Loucy (cell line): ENCODE data around the gene AIG1.

Source experiments
- H2AFZ ChIP-seq: fragments of 200-600 bp; sonication (generic); 2 replicates; pipeline ENCODE4 v1.6.0; 2016; ENCODE audit warnings: antibody characterized with exemption, mild to moderate bottlenecking, low read length, moderate library complexity
- H3F3A ChIP-seq: fragments of 200-600 bp; 2 replicates; pipeline ENCODE4 v1.6.0; 2016; ENCODE audit warnings: antibody characterized with exemption, low read depth, mild to moderate bottlenecking
- H3K27me3 ChIP-seq: fragments of 200-600 bp; sonication (generic); 2 replicates; pipeline ENCODE4 v1.6.1; 2014; ENCODE audit warnings: low read length, mild to moderate bottlenecking; ENCODE audit not compliant: insufficient read depth, poor library complexity, severe bottlenecking
- H3K36me3 ChIP-seq: fragments of 200-600 bp; sonication (generic); 2 replicates; pipeline ENCODE4 v1.6.1; 2016; ENCODE audit warnings: low read length; ENCODE audit not compliant: insufficient read depth
- H3K4me1 ChIP-seq: fragments of 200-600 bp; sonication (generic); 2 replicates; pipeline ENCODE4 v1.5.1; 2014; ENCODE audit warnings: low read length, mild to moderate bottlenecking; ENCODE audit not compliant: insufficient read depth, poor library complexity, severe bottlenecking
- H3K4me2 ChIP-seq: fragments of 200-600 bp; sonication (generic); 2 replicates; pipeline ENCODE4 v1.6.0; 2014; ENCODE audit warnings: antibody characterized with exemption, low read length, low read depth, mild to moderate bottlenecking; ENCODE audit not compliant: poor library complexity, severe bottlenecking
- H3K4me3 ChIP-seq: fragments of 200-600 bp; sonication (generic); 2 replicates; pipeline ENCODE4 v1.5.1; 2014; ENCODE audit warnings: low read length, mild to moderate bottlenecking, mixed read lengths; ENCODE audit not compliant: poor library complexity, severe bottlenecking
- H3K79me2 ChIP-seq: fragments of 200-600 bp; sonication (generic); 2 replicates; pipeline ENCODE4 v1.6.1; 2014; ENCODE audit warnings: low read length; ENCODE audit not compliant: insufficient read depth
- H3K9ac ChIP-seq: fragments of 200-600 bp; sonication (generic); 2 replicates; pipeline ENCODE4 v1.6.0; 2014; ENCODE audit warnings: mild to moderate bottlenecking, low read depth, low read length, moderate library complexity; ENCODE audit not compliant: poor library complexity, severe bottlenecking
- H3K9me2 ChIP-seq: fragments of 200-600 bp; sonication (generic); replicated peaks from 2 replicates; pipeline ENCODE4 v1.6.1; 2016; ENCODE audit warnings: low read depth, low read length, mixed read lengths
- H3K9me3 ChIP-seq: fragments of 200-600 bp; sonication (generic); 2 replicates; pipeline ENCODE4 v1.6.1; 2014; ENCODE audit warnings: mild to moderate bottlenecking, antibody characterized with exemption, low read length, low read depth; ENCODE audit not compliant: insufficient read depth
- H4K20me1 ChIP-seq: fragments of 200-600 bp; sonication (generic); 2 replicates; pipeline ENCODE4 v1.6.0; 2014; ENCODE audit warnings: antibody characterized with exemption, low read length, mild to moderate bottlenecking; ENCODE audit not compliant: insufficient read depth, poor library complexity, severe bottlenecking
- EZH2phosphoT487 ChIP-seq: fragments of 200-600 bp; IDR thresholded peaks from 2 replicates; pipeline ENCODE4 v1.6.1; 2018; ENCODE audit warnings: antibody characterized with exemption, mild to moderate bottlenecking, moderate library complexity, borderline replicate concordance
- TF ChIP-seq, protein P1 (sequence below): fragments of 200-600 bp; sonication (generic); conservative IDR thresholded peaks from 2 replicates; pipeline ENCODE4 v1.5.1; 2014; ENCODE audit warnings: mild to moderate bottlenecking, antibody characterized with exemption, low read length

Gene AIG1

DNA sequence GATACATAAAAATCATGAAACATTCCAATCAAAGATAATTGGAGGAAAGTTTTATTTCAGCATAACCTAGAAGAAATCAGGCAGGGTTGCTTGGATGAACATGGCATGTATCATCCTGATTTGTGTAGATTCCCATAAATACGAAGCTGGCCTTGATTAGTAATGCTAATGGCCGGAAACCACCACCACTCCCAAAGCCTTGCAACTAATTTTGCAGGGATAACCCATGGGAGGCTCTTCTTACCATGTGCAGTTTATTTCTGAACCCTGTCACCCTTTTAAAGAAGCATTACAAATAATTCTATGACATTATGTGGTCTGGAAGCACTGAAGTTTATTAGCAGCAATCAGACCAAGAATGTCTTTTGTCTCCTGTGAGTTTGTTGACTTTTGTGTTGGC is 80.8 kb downstream of the AIG1 start:
- Histone ChIP-seq H4K20me1 (no peaks in the 10 kb centered on the region), H2AFZ (no peak overlapping the region), H3K9me2 (no peaks in the 10 kb centered on the region), H3K9me3 (no peaks in the 10 kb centered on the region), H3K79me2 (no peaks in the 10 kb centered on the region), H3K4me2 (no peak overlapping the region), H3K36me3 (no peaks in the 10 kb centered on the region), H3K4me3 (no peak overlapping the region), H3K4me1 (peaks cover 17% of the 10 kb centered on the region), H3K9ac (no peak overlapping the region), H3F3A (no peaks in the 10 kb centered on the region), H3K27me3 (no peaks in the 10 kb centered on the region)
- TF ChIP-seq, protein P1, sequence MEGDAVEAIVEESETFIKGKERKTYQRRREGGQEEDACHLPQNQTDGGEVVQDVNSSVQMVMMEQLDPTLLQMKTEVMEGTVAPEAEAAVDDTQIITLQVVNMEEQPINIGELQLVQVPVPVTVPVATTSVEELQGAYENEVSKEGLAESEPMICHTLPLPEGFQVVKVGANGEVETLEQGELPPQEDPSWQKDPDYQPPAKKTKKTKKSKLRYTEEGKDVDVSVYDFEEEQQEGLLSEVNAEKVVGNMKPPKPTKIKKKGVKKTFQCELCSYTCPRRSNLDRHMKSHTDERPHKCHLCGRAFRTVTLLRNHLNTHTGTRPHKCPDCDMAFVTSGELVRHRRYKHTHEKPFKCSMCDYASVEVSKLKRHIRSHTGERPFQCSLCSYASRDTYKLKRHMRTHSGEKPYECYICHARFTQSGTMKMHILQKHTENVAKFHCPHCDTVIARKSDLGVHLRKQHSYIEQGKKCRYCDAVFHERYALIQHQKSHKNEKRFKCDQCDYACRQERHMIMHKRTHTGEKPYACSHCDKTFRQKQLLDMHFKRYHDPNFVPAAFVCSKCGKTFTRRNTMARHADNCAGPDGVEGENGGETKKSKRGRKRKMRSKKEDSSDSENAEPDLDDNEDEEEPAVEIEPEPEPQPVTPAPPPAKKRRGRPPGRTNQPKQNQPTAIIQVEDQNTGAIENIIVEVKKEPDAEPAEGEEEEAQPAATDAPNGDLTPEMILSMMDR = no peak
- no peak for TF ChIP-seq EZH2phosphoT487

DNA sequence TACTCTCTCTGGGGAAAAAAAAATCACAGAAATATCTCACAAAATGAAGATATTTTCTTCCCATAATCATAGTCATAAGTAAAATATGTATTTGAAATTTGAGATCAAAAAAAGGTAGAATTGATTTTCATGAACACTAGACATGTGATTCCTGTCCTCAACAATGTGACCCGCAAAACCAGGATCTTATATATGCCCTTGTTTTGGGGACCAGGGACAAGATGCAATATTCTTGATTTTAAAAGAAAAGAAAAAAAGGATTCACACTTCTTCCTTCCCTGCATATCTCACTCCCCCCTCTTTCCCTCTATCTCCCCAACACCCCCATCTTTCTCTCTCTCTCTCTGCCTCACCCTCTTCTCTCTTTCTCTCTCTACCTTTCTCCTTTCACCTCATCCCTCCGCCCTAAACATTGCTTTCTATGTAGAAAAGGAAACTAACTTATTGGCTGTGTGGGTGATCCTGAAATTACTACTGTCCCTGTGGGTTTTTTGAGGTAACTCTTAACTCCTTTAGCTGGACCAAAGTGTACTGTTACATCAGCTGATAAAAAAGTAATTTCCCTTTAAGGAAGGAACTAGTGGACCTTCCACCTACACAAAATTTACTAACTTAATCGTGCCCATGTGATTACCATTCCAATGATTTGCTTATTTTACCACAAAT is 85.6 kb downstream of the AIG1 start:
- Histone ChIP-seq H3K4me1 (no peaks in the 10 kb centered on the region), H3K79me2 (no peaks in the 10 kb centered on the region), H3K9me3 (no peaks in the 10 kb centered on the region), H3K27me3 (no peaks in the 10 kb centered on the region), H3K4me3 (no peak overlapping the region), H4K20me1 (no peaks in the 10 kb centered on the region), H2AFZ (no peak overlapping the region), H3K9ac (no peak overlapping the region), H3K4me2 (no peak overlapping the region), H3K9me2 (no peaks in the 10 kb centered on the region), H3K36me3 (no peaks in the 10 kb centered on the region), H3F3A (no peaks in the 10 kb centered on the region)
- TF ChIP-seq EZH2phosphoT487 = no peak
- TF ChIP-seq, protein P1 = no peak

DNA sequence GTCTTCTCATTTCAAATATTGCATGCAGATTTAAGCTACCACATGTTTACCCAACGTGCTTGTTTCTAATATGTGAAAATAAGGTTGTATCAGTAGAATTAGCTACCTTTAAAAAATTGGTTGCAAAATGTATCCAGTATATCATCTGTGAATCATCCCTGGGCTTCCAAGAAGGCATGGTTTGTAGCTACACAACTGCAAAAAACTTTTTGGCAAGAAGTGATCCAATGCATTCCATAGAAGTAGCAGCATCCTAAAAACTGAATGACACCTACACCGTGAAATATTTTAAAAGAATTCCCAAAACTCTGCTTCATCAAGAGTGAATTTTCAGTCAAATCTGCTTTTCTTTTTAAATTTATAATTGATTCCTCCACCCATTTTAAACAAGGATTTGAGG is 89.1 kb downstream of the AIG1 start:
- H4K20me1 ChIP-seq = no peaks in the 10 kb centered on the region
- no peaks in the 10 kb centered on the region for H3K79me2 ChIP-seq
- H3K27me3 ChIP-seq = no peaks in the 10 kb centered on the region
- H3K4me2 ChIP-seq = no peak overlapping the region
- H3K9me3 ChIP-seq = no peaks in the 10 kb centered on the region
- H3K4me1 ChIP-seq = no peaks in the 10 kb centered on the region
- TF ChIP-seq, protein P1 = no peak
- TF ChIP-seq EZH2phosphoT487 = no peak
- no peak overlapping the region for H3K4me3 ChIP-seq
- no peak overlapping the region for H2AFZ ChIP-seq
- H3K36me3 ChIP-seq = no peaks in the 10 kb centered on the region
- no peaks in the 10 kb centered on the region for H3K9me2 ChIP-seq
- no peak overlapping the region for H3K9ac ChIP-seq
- H3F3A ChIP-seq = no peaks in the 10 kb centered on the region
